Measurements from ENCODE around the gene RBM42.

Gene RBM42

GRCh38 chr19:35633727-35634440 is 5.0 kb downstream of the RBM42 start:
- no peak for DNase-seq (ENCODE audit: low spot score)
- in situ Hi-C loops (cut with MboI; ENCODE audit: low pct_unique_long_range_greater_than_20kb, low sequenced_read_pairs, unreplicated experiment): no loop called here
- no peak for TF ChIP-seq CTCF (IDR thresholded peaks at IDR 0.05; ENCODE audit: extremely low read depth, insufficient read depth, missing control alignments)

- in situ Hi-C loops (cut with MboI; ENCODE audit: low pct_unique_long_range_greater_than_20kb, low sequenced_read_pairs, unreplicated experiment): no loop called here
- no peak for DNase-seq (ENCODE audit: low spot score)
- TF ChIP-seq CTCF (IDR thresholded peaks at IDR 0.05; ENCODE audit: extremely low read depth, insufficient read depth, missing control alignments): no peak
These were observed 7.8 kb downstream of the RBM42 start for GRCh38 chr19:35636651-35637050.

- in situ Hi-C loops (cut with MboI; ENCODE audit: low pct_unique_long_range_greater_than_20kb, low sequenced_read_pairs, unreplicated experiment): no loop called here
- DNase-seq (ENCODE audit: low spot score): no peak
- TF ChIP-seq CTCF (IDR thresholded peaks at IDR 0.05; ENCODE audit: extremely low read depth, insufficient read depth, missing control alignments): no peak
These were observed 8.3 kb downstream of the RBM42 start for GRCh38 chr19:35637165-35637564.

GRCh38 chr19:35639321-35639639 is 10.4 kb downstream of the RBM42 start:
- no peak for DNase-seq (ENCODE audit: low spot score)
- no peak for TF ChIP-seq CTCF (IDR thresholded peaks at IDR 0.05; ENCODE audit: extremely low read depth, insufficient read depth, missing control alignments)
- in situ Hi-C loops (cut with MboI; ENCODE audit: low pct_unique_long_range_greater_than_20kb, low sequenced_read_pairs, unreplicated experiment): no loop called here

- in situ Hi-C loops (cut with MboI; ENCODE audit: low pct_unique_long_range_greater_than_20kb, low sequenced_read_pairs, unreplicated experiment): no loop called here
- TF ChIP-seq CTCF (IDR thresholded peaks at IDR 0.05; ENCODE audit: extremely low read depth, insufficient read depth, missing control alignments): no peak
- no peak for DNase-seq (ENCODE audit: low spot score)
These were observed 11.0 kb downstream of the RBM42 start for GRCh38 chr19:35639863-35640262.

- TF ChIP-seq CTCF (IDR thresholded peaks at IDR 0.05; ENCODE audit: extremely low read depth, insufficient read depth, missing control alignments): no peak
- in situ Hi-C loops (cut with MboI; ENCODE audit: low pct_unique_long_range_greater_than_20kb, low sequenced_read_pairs, unreplicated experiment): no loop called here
- DNase-seq (ENCODE audit: low spot score): peak; percentile 72
These were observed 12.8 kb downstream of the RBM42 start, which contains the start of gene ETV2 for GRCh38 chr19:35641515-35642151. Gene ETV2 (plus strand): TSS chr19:35641745. CDS start chr19:35642461, 716 bp downstream.

Measured in GM13977 (cell line).